Lower leg skin (tissue), 4 donors: ENCODE results near the gene CRISP3. TPM values are rescaled to one million over a fixed set of nuclear protein-coding genes. Genes with fewer than 3 reads are reported as not detected.

Experiments
- DNase-seq, 2 donors: peaks; one replicate each; pipeline ENCODE4 v3.0.0-alpha.2; 2019; ENCODE audit warnings: low spot score in 2 of 2
- H3K4me3 ChIP-seq: fragments of 200-600 bp; sonication (generic); 2 replicates; pipeline ENCODE4 v1.5.1; 2017; ENCODE audit warnings: mild to moderate bottlenecking, low read depth; ENCODE audit not compliant: poor library complexity, severe bottlenecking
- CTCF ChIP-seq, 3 donors: fragments of 450-650 bp; IDR thresholded peaks; one replicate each; pipeline ENCODE4 v1.5.1; 2016; ENCODE audit warnings: antibody characterized with exemption in 3 of 3, mild to moderate bottlenecking in 3 of 3, moderate library complexity in 2 of 3
- POLR2A ChIP-seq, 2 donors: fragments of 450-650 bp; IDR thresholded peaks; one replicate each; pipeline ENCODE4 v1.6.1; 2016 to 2017; ENCODE audit warnings: antibody characterized with exemption in 2 of 2, mild to moderate bottlenecking in 1 of 2, moderate library complexity in 1 of 2
- WGBS, 2 donors: methylation state at CpG; one replicate each; pipeline ENCODE4 v1.1.5; 2018; 5-methylcytosine and 5-hydroxymethylcytosine counted together
- intact Hi-C: fragments of 100-400 bp; cut with DNase I; formaldehyde crosslinking; loops from one replicate; pipeline ENCODE4 v1.15.0; 2023; ENCODE audit warnings: low total_unique reads
- total RNA-seq, 4 donors: library from RNA; depleted of rRNA; stranded (reverse); fragments of >200 nt; gene quantifications; one replicate each; pipeline ENCODE4 v1.1.0, GENCODE V29; 2016

CRISP3 gene
- total RNA-seq = 10 to 100 TPM in 1 of 4 donors, 1 to 10 TPM in 3; 4.1 to 17.0 (median 5.9) TPM

GRCh38 chr6:49744259-49744658 is at the start of gene CRISP3:
Gene CRISP3, minus strand, starts transcription at chr6:49744388. Its CDS starts 21 bp downstream, at chr6:49744367.
- DNase-seq = no peak
- no peak within 1 kb of the TSS for H3K4me3 ChIP-seq
- 24 to 49% methylated on average over 1 of the region's 1 CpG for WGBS, 2 donors
- TF ChIP-seq POLR2A (IDR thresholded peaks at IDR 0.05) = no peak
- no peak for TF ChIP-seq CTCF (IDR thresholded peaks at IDR 0.05)
- intact Hi-C loops = no loop called here

GRCh38 chr6:49790341-49790740 is 46.2 kb upstream of the CRISP3 start:
- DNase-seq = no peak
- intact Hi-C loops = no loop called here
- no peak for TF ChIP-seq CTCF (IDR thresholded peaks at IDR 0.05)
- 63 to 72% methylated on average over 2 of the region's 2 CpGs for WGBS, 2 donors
- no peak overlapping the region for H3K4me3 ChIP-seq

GRCh38 chr6:49787176-49787575 is 43.0 kb upstream of the CRISP3 start, which contains the start of gene PGK2:
Gene PGK2, minus strand, starts transcription at chr6:49787285. Its CDS starts 98 bp downstream, at chr6:49787187.
- WGBS, 2 donors = 83 to 92% methylated on average over 8 of the region's 8 CpGs
- intact Hi-C loops = no loop called here
- TF ChIP-seq CTCF (IDR thresholded peaks at IDR 0.05) (no peak), POLR2A (IDR thresholded peaks at IDR 0.05) (no peak)
- H3K4me3 ChIP-seq = no peak within 1 kb of the TSS
- no peak for DNase-seq

- intact Hi-C loops = no loop called here
- no peak for TF ChIP-seq POLR2A (IDR thresholded peaks at IDR 0.05)
- H3K4me3 ChIP-seq = no peak overlapping the region
- DNase-seq = no peak
Observed at GRCh38 chr6:49784272-49784671, 40.1 kb upstream of the CRISP3 start.

GRCh38 chr6:49782725-49783124 is 38.5 kb upstream of the CRISP3 start:
- intact Hi-C loops = no loop called here
- H3K4me3 ChIP-seq = no peak overlapping the region
- DNase-seq = no peak
- WGBS, 2 donors = 89 to 91% methylated on average over 7 of the region's 7 CpGs
- TF ChIP-seq POLR2A (IDR thresholded peaks at IDR 0.05) (no peak), CTCF (IDR thresholded peaks at IDR 0.05) (no peak)

GRCh38 chr6:49782293-49782692 is 38.1 kb upstream of the CRISP3 start:
- intact Hi-C loops = no loop called here
- H3K4me3 ChIP-seq = no peak overlapping the region
- WGBS, 2 donors = 65 to 69% methylated on average over 1 of the region's 1 CpG
- DNase-seq = no peak
- no peak for TF ChIP-seq POLR2A (IDR thresholded peaks at IDR 0.05)
- no peak for TF ChIP-seq CTCF (IDR thresholded peaks at IDR 0.05)
